Pancreas (tissue), 10 donors: ENCODE results near the gene AGPS. TPM values are rescaled to one million over a fixed set of nuclear protein-coding genes. Genes with fewer than 3 reads are reported as not detected.

Source experiments
- ATAC-seq, 4 donors: fragments of 200-7000 bp; cut with Tn5 transposase; one replicate each; pipeline versions ENCODE4 v1.8.0 to v1.9.1; 2020; ENCODE audit warnings: mild to moderate bottlenecking in 4 of 4, moderate library complexity in 4 of 4
- DNase-seq, 6 donors: peaks; one replicate each; pipeline ENCODE4 v3.0.0-alpha.2; 2020
- FAIRE-seq: peaks from 2 replicates; lab custom pipeline; 2012; peaks lifted over from hg19 to GRCh38; lab: Jason Lieb, UNC
- H3K27ac ChIP-seq, 4 donors: fragments of 200-600 bp; sonication (generic); 1 replicate in 3 of 4; 2 replicates in 1 of 4; pipeline versions ENCODE4 v1.5.0 to v1.8.0; 2020
- H3K27me3 ChIP-seq, 4 donors: fragments of 200-600 bp; one replicate each; pipeline ENCODE4 v1.8.0; 2021
- H3K36me3 ChIP-seq, 3 donors: fragments of 200-600 bp; sonication (generic) in 1 of 3; one replicate each; pipeline versions ENCODE4 v1.5.0 to v1.8.0; 2020 to 2021
- H3K4me1 ChIP-seq, 3 donors: fragments of 200-600 bp; one replicate each; pipeline ENCODE4 v1.8.0; 2021
- H3K4me3 ChIP-seq, 4 donors: fragments of 200-600 bp; sonication (generic) in 2 of 4; one replicate each; pipeline versions ENCODE4 v1.5.0 to v1.8.0; 2020 to 2021
- H3K9me3 ChIP-seq, 4 donors: fragments of 200-600 bp; one replicate each; pipeline ENCODE4 v1.8.0; 2021
- WGBS, 2 donors: extraction: QIAGEN DNeasy Blood & Tissue Kit; methylation state at CpG; one replicate each; pipeline ENCODE4 v1.1.7; 2013; 5-methylcytosine and 5-hydroxymethylcytosine counted together
- intact Hi-C, 3 donors: fragments of 100-400 bp; cut with DNase I; formaldehyde crosslinking; loops; one replicate each; pipeline versions ENCODE4 v1.11.1 to v1.14.2; 2022
- polyA plus RNA-seq, 2 donors: library from polyadenylated mRNA; stranded (reverse); fragments of 200-250 nt; gene quantifications; one replicate each; pipeline ENCODE4 v1.2.3, GENCODE V29; 2013
- total RNA-seq, 6 donors: library from RNA; stranded (reverse); fragmentation: NEBNext Ultra II Directional in 4 of 6; extraction: Animal tissue kit (Norgen Biotek cat#: 25700) in 4 of 6; gene quantifications; one replicate each; pipeline versions ENCODE4 v1.2.1 to v1.2.4, GENCODE V29; 2021 to 2023
- TF ChIP-seq, protein P1 (sequence below), 4 donors: fragments of 200-600 bp; sonication (generic) in 3 of 4; IDR thresholded peaks; one replicate each; pipeline versions ENCODE4 v1.5.0 to v1.8.0; 2021; ENCODE audit warnings: antibody characterized with exemption in 4 of 4
- donor health status: healthy with polysubstance abuse.
- donor health status: DM: no; HTN: no; CAD: no; lungs with moderate emphysema.
- donor health status: DM: no; HTN: no; CAD: no.
- donor health status: control.
- donor health status: control.
- donor health status: Bipolar disorder and iron deficiency.
- donor health status: DM: yes; HTN: yes; CAD: no.
- donor health status: DM: no; HTN: no; CAD: no.
- donor health status: DM: no; HTN: no; CAD: no.
- donor health status: DM: yes; HTN: yes; CAD: no.

The AGPS gene
- total and polyA plus RNA-seq, 8 donors: 3.0 to 47.2 (median 23.2) TPM

DNA sequence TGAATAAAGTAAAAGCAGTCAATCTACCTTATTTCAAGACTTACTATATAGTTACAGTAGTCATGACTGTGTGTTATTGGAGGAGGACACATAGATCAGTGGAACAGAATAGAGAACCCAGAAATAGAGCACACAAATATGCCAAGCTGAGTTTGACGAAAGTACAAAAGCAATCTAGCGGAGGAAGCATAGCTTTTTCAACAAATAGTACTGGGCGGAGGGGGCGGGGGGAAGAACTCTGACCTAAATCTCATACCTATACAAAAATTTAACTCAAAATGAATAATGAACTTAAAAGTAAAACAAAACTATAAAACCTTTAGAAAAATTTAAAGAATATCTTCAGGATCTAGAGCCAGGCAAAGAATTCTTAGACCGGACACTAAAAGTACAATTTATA is 139.1 kb downstream of the AGPS start:
- ATAC-seq: no peak
- 97 to 98% methylated on average over 5 of the region's 5 CpGs for WGBS, 2 donors
- no peaks in the 10 kb centered on the region for H3K9me3 ChIP-seq
- peaks cover 0 to 10% (median 0%) of the 10 kb centered on the region in 3 donors for H3K4me1 ChIP-seq
- FAIRE-seq: no peak
- intact Hi-C loops: no loop called here
- DNase-seq: no peak
- H3K36me3 ChIP-seq: no peaks in the 10 kb centered on the region
- H3K27ac ChIP-seq: no peak overlapping the region
- no peaks in the 10 kb centered on the region for H3K27me3 ChIP-seq
- TF ChIP-seq, protein P1, sequence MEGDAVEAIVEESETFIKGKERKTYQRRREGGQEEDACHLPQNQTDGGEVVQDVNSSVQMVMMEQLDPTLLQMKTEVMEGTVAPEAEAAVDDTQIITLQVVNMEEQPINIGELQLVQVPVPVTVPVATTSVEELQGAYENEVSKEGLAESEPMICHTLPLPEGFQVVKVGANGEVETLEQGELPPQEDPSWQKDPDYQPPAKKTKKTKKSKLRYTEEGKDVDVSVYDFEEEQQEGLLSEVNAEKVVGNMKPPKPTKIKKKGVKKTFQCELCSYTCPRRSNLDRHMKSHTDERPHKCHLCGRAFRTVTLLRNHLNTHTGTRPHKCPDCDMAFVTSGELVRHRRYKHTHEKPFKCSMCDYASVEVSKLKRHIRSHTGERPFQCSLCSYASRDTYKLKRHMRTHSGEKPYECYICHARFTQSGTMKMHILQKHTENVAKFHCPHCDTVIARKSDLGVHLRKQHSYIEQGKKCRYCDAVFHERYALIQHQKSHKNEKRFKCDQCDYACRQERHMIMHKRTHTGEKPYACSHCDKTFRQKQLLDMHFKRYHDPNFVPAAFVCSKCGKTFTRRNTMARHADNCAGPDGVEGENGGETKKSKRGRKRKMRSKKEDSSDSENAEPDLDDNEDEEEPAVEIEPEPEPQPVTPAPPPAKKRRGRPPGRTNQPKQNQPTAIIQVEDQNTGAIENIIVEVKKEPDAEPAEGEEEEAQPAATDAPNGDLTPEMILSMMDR (IDR thresholded peaks at IDR 0.05): no peak
- H3K4me3 ChIP-seq: no peak overlapping the region

DNA sequence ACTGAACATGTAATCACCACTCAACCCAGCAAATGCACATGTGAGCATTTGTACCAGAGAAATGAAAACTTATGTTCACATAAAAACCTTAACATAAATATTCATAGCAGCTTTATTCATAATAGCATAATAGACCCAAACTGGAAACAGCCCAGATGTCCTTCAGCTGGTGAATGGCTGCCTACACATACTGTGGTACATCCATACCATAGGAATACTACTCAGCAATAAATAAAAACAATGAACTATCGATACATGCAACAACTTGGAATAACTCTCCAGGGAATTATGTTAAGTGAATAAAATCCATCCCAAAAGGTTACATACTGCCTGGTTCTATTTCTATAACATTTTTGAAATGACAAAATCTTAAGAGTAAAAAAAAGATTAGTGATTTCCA is 140.0 kb downstream of the AGPS start:
- TF ChIP-seq, protein P1 (IDR thresholded peaks at IDR 0.05): no peak
- Histone ChIP-seq H3K4me3 (no peak overlapping the region), H3K9me3 (no peaks in the 10 kb centered on the region), H3K36me3 (no peaks in the 10 kb centered on the region), H3K27ac (no peak overlapping the region), H3K27me3 (no peaks in the 10 kb centered on the region), H3K4me1 (peaks cover 0 to 10% (median 0%) of the 10 kb centered on the region in 3 donors)
- FAIRE-seq (no peak), ATAC-seq (no peak), DNase-seq (no peak)
- 96 to 97% methylated on average over 1 of the region's 1 CpG for WGBS, 2 donors
- intact Hi-C loops: no loop called here

DNA sequence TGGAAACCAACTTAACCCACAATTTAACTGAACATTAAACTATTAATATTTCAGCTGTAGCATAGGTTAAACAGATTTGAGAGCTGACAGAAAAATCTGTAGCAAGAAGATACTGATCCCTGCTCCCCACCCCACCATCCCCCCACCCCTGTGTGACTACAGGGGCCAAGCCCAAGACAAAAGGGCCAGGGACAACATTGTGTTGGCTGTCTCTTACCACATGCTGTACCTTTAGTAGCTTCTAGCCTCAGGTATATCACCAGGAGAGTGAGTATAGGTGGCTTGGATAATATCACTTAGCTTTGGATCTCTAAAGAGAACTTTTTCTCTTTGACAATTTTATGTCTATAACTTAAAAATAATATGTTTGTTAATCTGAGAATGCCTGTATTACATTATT is 140.7 kb downstream of the AGPS start:
- intact Hi-C loops: no loop called here
- DNase-seq (no peak), ATAC-seq (no peak), FAIRE-seq (no peak)
- TF ChIP-seq, protein P1 (IDR thresholded peaks at IDR 0.05): no peak
- peaks cover 0 to 2% (median 0%) of the 10 kb centered on the region in 3 donors for H3K36me3 ChIP-seq
- H3K27ac ChIP-seq: no peak overlapping the region
- no peaks in the 10 kb centered on the region for H3K9me3 ChIP-seq
- H3K27me3 ChIP-seq: no peaks in the 10 kb centered on the region
- H3K4me1 ChIP-seq: peaks cover 0 to 10% (median 0%) of the 10 kb centered on the region in 3 donors
- H3K4me3 ChIP-seq: no peak overlapping the region

DNA sequence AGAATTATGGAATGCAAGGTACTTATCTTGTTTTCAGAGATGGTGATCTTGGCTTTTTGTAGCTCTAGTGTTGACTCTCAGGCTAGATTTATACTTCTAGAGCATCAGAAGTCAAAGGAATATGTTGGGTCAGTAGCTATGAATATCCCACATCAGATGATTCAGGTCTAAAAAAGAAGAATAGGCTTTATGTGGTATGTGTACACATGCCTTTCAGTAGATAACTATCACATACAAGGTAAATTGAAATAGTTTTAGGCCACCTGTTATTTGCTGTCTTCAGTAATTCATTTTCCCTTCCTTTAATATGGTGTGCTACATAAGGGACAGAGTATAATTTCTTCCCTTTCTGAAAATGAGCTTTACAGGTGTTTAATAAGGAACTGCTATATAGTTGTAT is 142.4 kb downstream of the AGPS start:
- Histone ChIP-seq H3K27ac (no peak overlapping the region), H3K4me3 (no peak overlapping the region), H3K36me3 (peaks cover 0 to 5% (median 0%) of the 10 kb centered on the region in 3 donors), H3K4me1 (peaks cover 0 to 10% (median 0%) of the 10 kb centered on the region in 3 donors), H3K9me3 (no peaks in the 10 kb centered on the region), H3K27me3 (no peaks in the 10 kb centered on the region)
- no peak for DNase-seq
- no peak for FAIRE-seq
- TF ChIP-seq, protein P1 (IDR thresholded peaks at IDR 0.05): no peak
- intact Hi-C loops: no loop called here
- no peak for ATAC-seq

DNA sequence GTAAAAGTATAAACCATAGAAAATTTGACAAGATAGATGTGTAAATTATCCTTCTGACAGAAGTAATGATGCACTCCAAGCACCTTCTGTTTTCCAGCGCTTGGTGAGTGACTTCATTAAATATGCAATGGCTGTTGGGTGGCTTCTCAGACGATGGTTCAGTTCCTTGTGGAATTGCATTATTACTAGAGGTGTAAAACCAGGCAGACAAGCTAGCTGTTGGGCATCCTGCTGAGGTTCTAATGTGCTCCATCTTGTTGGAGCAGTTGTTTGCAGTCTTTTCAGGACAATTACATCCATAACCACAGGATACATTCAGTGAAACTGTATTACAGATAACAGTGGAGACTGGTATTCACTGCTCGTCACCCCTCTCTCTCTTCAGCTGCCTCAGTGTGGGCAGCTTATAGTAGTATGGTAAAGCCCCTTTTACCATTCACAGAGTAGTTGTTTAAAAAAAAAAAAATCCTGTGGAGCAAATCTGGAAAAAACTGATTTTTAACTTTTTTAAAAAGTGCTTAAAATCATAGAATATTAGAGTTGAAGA is 143.5 kb downstream of the AGPS start:
- intact Hi-C loops: no loop called here
- H3K27ac ChIP-seq: no peak overlapping the region
- DNase-seq (no peak), ATAC-seq (no peak), FAIRE-seq (no peak)
- no peaks in the 10 kb centered on the region for H3K27me3 ChIP-seq
- peaks cover 0 to 6% (median 0%) of the 10 kb centered on the region in 3 donors for H3K4me1 ChIP-seq
- H3K9me3 ChIP-seq: no peaks in the 10 kb centered on the region
- no peak overlapping the region for H3K4me3 ChIP-seq
- WGBS, 2 donors: 88 to 93% methylated on average over 3 of the region's 3 CpGs
- TF ChIP-seq, protein P1 (IDR thresholded peaks at IDR 0.05): no peak
- peaks cover 0 to 5% (median 0%) of the 10 kb centered on the region in 3 donors for H3K36me3 ChIP-seq
